K562 (cell line): ENCODE data around the gene LSM4.

Experiments used
- EZH2 ChIP-seq: IDR thresholded peaks from 2 replicates; pipeline ENCODE4 v1.6.1; 2012; ENCODE audit warnings: low read depth, mild to moderate bottlenecking, inconsistent platforms, low read length, borderline replicate concordance
- HDAC6 ChIP-seq: IDR thresholded peaks from 2 replicates; pipeline ENCODE4 v1.6.1; 2012; ENCODE audit warnings: low read depth, mild to moderate bottlenecking, control low read depth, inconsistent platforms, low read length, moderate library complexity
- SOX6 ChIP-seq: fragments of 450-650 bp; IDR thresholded peaks from 2 replicates; pipeline ENCODE4 v1.6.1; 2014; ENCODE audit warnings: mild to moderate bottlenecking

GRCh38 chr19:18308948-18309325, 13.9 kb downstream of the LSM4 start:
- TF ChIP-seq HDAC6 (no peak), SOX6 (no peak), EZH2 (no peak)
